GM21576 (cell line): ENCODE results near the gene CD81.

Source experiments
- ATAC-seq: cut with Tn5 transposase; IDR thresholded peaks from one replicate; pipeline ENCODE4 v1.9.1; 2021; ENCODE audit warnings: mild to moderate bottlenecking, moderate library complexity; ENCODE audit not compliant: unreplicated experiment

The CD81 gene

GRCh38 chr11:2417856-2418692, 41.0 kb downstream of the CD81 start:
- ATAC-seq = no peak

GRCh38 chr11:2418693-2419360, 41.7 kb downstream of the CD81 start:
- no peak for ATAC-seq

- no peak for ATAC-seq
These were observed 42.8 kb downstream of the CD81 start for GRCh38 chr11:2419638-2420501.

- peak; percentile 48 for ATAC-seq
These were observed 43.6 kb downstream of the CD81 start for GRCh38 chr11:2420502-2421225.

- no peak for ATAC-seq
These were observed 44.3 kb downstream of the CD81 start for GRCh38 chr11:2421226-2421994.

- no peak for ATAC-seq
These were observed 44.9 kb downstream of the CD81 start for GRCh38 chr11:2421996-2422395.

- ATAC-seq = no peak
These were observed 45.5 kb downstream of the CD81 start for GRCh38 chr11:2422461-2423156.

GRCh38 chr11:2423157-2424025, 46.3 kb downstream of the CD81 start:
- ATAC-seq = no peak

GRCh38 chr11:2424811-2425495, 47.8 kb downstream of the CD81 start:
- no peak for ATAC-seq

GRCh38 chr11:2425506-2425905, 48.4 kb downstream of the CD81 start:
- no peak for ATAC-seq

- ATAC-seq = no peak
These were observed 49.1 kb downstream of the CD81 start for GRCh38 chr11:2426221-2426620.

- ATAC-seq = no peak
These were observed 49.9 kb downstream of the CD81 start for GRCh38 chr11:2426826-2427521.

GRCh38 chr11:2427721-2428321, 50.7 kb downstream of the CD81 start:
- ATAC-seq = no peak

- no peak for ATAC-seq
These were observed 51.2 kb downstream of the CD81 start for GRCh38 chr11:2428322-2428795.

GRCh38 chr11:2431395-2431794, 54.3 kb downstream of the CD81 start:
- no peak for ATAC-seq

- no peak for ATAC-seq
These were observed 55.1 kb downstream of the CD81 start for GRCh38 chr11:2432171-2432621.

GRCh38 chr11:2432628-2433071, 55.5 kb downstream of the CD81 start:
- ATAC-seq = no peak
